Upper lobe of right lung (tissue), 1 donor: ENCODE results near the gene FAM168B. TPM values are rescaled to one million over a fixed set of nuclear protein-coding genes. Genes with fewer than 3 reads are reported as not detected.

Experiments used
- ATAC-seq: fragments of 200-7000 bp; cut with Tn5 transposase; one replicate; pipeline ENCODE4 v1.9.1; 2020; ENCODE audit warnings: mild to moderate bottlenecking, moderate library complexity
- DNase-seq: peaks from one replicate; pipeline ENCODE4 v3.0.0-alpha.2; 2020
- H3K27ac ChIP-seq: fragments of 200-600 bp; one replicate; pipeline ENCODE4 v1.8.0; 2022
- H3K27me3 ChIP-seq: fragments of 200-600 bp; one replicate; pipeline ENCODE4 v1.8.0; 2022; ENCODE audit warnings: mild to moderate bottlenecking
- H3K36me3 ChIP-seq: fragments of 200-600 bp; one replicate; pipeline ENCODE4 v1.8.0; 2022
- H3K4me1 ChIP-seq: fragments of 200-600 bp; one replicate; pipeline ENCODE4 v1.8.0; 2022
- H3K4me3 ChIP-seq: fragments of 200-600 bp; one replicate; pipeline ENCODE4 v1.8.0; 2022; ENCODE audit warnings: mild to moderate bottlenecking
- H3K9me3 ChIP-seq: fragments of 200-600 bp; one replicate; pipeline ENCODE4 v1.8.0; 2022
- intact Hi-C: fragments of 100-400 bp; cut with DNase I; formaldehyde crosslinking; loops from one replicate; pipeline ENCODE4 v1.11.0; 2022
- total RNA-seq: library from RNA; stranded (reverse); fragmentation: NEBNext Ultra II Directional; extraction: Animal tissue kit (Norgen Biotek cat#: 25700); gene quantifications from one replicate; pipeline ENCODE4 v1.2.1, GENCODE V29; 2021
- TF ChIP-seq, protein P1 (sequence below): fragments of 200-600 bp; IDR thresholded peaks from one replicate; pipeline ENCODE4 v1.8.0; 2022; ENCODE audit warnings: antibody characterized with exemption
- donor health status: DM: no; HTN: yes; CAD: no; lungs with severe emphysema.

Gene FAM168B
- total RNA-seq, 1 donor from 2014 or later, result 77.8 TPM

DNA sequence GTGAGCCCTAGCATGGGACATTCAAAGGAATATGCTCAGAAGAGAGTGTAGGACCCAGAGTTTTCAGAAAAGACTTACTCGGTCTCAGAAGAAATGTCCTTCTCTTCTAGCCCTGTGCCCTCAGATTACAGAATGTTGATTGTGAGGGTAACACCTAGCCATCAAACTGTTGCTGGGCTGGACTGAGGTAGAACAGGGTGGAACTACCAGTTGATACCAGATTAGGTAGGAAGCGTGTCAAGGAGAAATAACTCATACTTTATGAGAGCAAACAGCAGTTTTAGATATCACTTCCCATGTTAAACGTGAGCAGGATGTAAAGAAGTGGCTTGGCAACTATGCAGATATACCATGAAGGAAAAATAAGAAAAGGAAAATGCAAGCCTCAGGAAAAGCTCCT, 34.7 kb upstream of the FAM168B start:
- DNase-seq (no peak), ATAC-seq (no peak)
- Histone ChIP-seq H3K4me1 (no peaks in the 10 kb centered on the region), H3K36me3 (peaks cover 74% of the 10 kb centered on the region), H3K27me3 (no peaks in the 10 kb centered on the region), H3K4me3 (no peak overlapping the region), H3K9me3 (no peaks in the 10 kb centered on the region), H3K27ac (no peak overlapping the region)
- TF ChIP-seq, protein P1, sequence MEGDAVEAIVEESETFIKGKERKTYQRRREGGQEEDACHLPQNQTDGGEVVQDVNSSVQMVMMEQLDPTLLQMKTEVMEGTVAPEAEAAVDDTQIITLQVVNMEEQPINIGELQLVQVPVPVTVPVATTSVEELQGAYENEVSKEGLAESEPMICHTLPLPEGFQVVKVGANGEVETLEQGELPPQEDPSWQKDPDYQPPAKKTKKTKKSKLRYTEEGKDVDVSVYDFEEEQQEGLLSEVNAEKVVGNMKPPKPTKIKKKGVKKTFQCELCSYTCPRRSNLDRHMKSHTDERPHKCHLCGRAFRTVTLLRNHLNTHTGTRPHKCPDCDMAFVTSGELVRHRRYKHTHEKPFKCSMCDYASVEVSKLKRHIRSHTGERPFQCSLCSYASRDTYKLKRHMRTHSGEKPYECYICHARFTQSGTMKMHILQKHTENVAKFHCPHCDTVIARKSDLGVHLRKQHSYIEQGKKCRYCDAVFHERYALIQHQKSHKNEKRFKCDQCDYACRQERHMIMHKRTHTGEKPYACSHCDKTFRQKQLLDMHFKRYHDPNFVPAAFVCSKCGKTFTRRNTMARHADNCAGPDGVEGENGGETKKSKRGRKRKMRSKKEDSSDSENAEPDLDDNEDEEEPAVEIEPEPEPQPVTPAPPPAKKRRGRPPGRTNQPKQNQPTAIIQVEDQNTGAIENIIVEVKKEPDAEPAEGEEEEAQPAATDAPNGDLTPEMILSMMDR, result no peak
- intact Hi-C loops, result no loop called here

DNA sequence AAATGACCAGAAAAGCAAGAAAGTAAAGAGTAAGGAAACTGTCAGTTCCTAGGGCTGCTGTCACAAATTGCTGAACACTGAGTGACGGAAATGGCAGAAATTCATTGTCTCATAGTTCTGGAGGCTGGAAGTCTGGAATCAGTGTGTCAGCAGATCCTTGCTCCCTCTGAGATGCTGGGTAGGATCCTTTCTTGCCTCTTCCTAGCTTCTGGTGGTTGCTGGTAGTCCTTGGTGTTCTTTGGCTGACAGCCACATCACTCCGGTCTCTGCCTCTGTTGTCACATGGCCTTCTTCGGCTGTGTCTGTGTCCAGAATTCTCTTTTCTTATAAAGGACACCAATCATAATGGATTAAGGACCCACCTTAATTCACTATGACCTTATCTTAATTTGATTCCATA, 33.8 kb upstream of the FAM168B start:
- intact Hi-C loops, result no loop called here
- ATAC-seq (no peak), DNase-seq (no peak)
- H3K9me3 ChIP-seq, result no peaks in the 10 kb centered on the region
- H3K27ac ChIP-seq, result no peak overlapping the region
- H3K4me3 ChIP-seq, result no peak overlapping the region
- H3K27me3 ChIP-seq, result no peaks in the 10 kb centered on the region
- peaks cover 74% of the 10 kb centered on the region for H3K36me3 ChIP-seq
- TF ChIP-seq, protein P1, result no peak
- no peaks in the 10 kb centered on the region for H3K4me1 ChIP-seq

DNA sequence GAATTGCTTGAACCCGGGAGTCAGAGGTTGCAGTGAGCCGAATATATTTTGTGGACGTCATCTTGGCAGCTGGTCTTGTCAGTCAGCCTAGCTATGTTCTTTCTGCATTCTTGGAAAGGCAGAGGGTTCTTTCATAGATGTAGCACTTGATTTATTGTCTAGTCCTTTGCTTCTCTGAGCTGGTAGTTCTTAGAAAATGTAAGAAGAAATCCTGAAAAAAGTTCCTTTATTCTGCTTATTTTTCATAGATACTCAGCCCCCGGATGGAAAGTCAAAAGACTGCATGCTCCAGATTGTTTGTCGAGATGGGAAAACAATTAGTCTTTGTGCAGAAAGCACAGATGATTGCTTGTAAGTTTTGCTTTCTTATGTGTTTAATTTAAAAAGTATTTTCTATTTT, 33.2 kb upstream of the FAM168B start:
- no peaks in the 10 kb centered on the region for H3K9me3 ChIP-seq
- H3K36me3 ChIP-seq, result peaks cover 75% of the 10 kb centered on the region
- H3K27me3 ChIP-seq, result no peaks in the 10 kb centered on the region
- no peaks in the 10 kb centered on the region for H3K4me1 ChIP-seq
- no peak overlapping the region for H3K4me3 ChIP-seq
- TF ChIP-seq, protein P1, result no peak
- intact Hi-C loops, result no loop called here
- DNase-seq, result no peak
- H3K27ac ChIP-seq, result no peak overlapping the region
- ATAC-seq, result no peak

DNA sequence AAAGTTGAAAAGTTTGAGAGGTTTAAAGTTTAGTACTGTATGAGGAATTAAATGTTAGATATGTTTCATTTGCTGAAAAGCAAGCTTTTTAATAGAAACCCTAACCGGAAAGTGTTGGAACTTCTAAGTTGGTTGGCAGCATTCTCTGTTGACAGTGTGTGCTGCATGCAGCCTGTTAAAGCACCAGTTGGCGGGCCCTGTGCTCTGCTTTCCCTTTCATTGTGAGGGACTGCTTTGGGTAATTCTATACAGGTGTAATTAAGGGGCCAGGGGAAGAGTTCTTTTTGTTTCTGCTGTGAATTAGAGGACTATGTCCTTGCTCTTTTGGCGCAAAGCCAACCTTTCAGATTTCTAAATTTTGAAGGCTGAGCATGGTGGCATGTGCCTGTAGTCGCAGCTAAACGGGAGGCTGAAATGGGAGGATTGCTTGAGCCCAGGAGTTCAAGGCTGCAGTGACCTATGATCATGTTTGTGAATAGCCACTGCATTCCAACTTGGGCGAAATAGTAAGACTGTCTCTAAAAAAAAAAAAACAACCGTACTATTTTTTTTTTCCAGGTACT, 32.0 kb upstream of the FAM168B start:
- Histone ChIP-seq H3K9me3 (no peaks in the 10 kb centered on the region), H3K27me3 (no peaks in the 10 kb centered on the region), H3K4me1 (no peaks in the 10 kb centered on the region), H3K27ac (no peak overlapping the region), H3K36me3 (peaks cover 71% of the 10 kb centered on the region), H3K4me3 (no peak overlapping the region)
- ATAC-seq, result no peak
- TF ChIP-seq, protein P1, result no peak
- intact Hi-C loops, result no loop called here
- no peak for DNase-seq

DNA sequence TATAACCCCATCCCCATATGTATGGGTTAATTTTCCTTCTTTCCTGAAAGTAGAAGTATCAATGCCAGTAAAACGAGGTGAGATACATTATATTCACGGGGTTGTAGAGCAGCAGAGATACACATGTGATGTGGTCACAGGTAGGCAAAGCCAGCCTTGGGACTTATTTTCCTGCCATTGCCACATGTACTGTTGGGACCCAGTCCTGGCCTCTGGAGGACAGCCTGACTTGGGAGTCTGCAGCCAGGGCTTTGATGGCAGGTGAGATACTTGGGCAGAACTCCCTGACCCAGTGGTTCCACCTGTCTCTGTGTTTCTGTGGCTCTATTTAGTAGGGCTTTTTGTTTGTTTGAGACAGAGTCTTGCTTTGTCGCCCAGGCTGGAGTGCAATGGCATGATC, 29.9 kb upstream of the FAM168B start:
- Histone ChIP-seq H3K9me3 (no peaks in the 10 kb centered on the region), H3K4me1 (no peaks in the 10 kb centered on the region), H3K27me3 (no peaks in the 10 kb centered on the region), H3K4me3 (no peak overlapping the region), H3K36me3 (peaks cover 54% of the 10 kb centered on the region), H3K27ac (no peak overlapping the region)
- intact Hi-C loops, result no loop called here
- TF ChIP-seq, protein P1, result no peak
- DNase-seq, result no peak
- ATAC-seq, result no peak

DNA sequence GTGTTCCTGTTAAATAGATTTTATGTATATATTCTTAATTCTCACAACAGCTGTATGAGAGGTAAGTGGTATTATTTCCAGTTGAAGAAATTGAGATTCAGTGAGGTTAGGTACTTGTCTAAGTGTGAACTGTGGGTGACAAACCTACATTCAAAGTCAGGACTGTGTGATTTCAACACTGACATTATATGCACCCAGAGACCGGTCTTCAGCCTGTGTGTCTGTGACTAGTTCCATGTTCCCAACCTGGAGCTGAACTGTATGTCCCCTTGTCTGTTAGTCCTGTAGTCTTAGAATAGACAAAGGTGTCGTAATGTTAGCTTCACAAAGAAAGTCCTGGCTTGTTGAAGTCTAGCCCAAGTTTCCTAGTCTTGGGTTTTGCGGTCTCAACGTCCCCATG, 29.2 kb upstream of the FAM168B start:
- no peak overlapping the region for H3K27ac ChIP-seq
- H3K9me3 ChIP-seq, result no peaks in the 10 kb centered on the region
- peaks cover 47% of the 10 kb centered on the region for H3K36me3 ChIP-seq
- H3K27me3 ChIP-seq, result no peaks in the 10 kb centered on the region
- no peak for ATAC-seq
- no peak overlapping the region for H3K4me3 ChIP-seq
- H3K4me1 ChIP-seq, result no peaks in the 10 kb centered on the region
- intact Hi-C loops, result no loop called here
- TF ChIP-seq, protein P1, result no peak
- no peak for DNase-seq
